SU-DHL-6 (cell line): ENCODE results near the gene TBK1.

Source experiments
- CTCF ChIP-seq: fragments of 200-600 bp; sonication (generic); IDR thresholded peaks from one replicate; pipeline ENCODE4 v1.5.1; 2017; ENCODE audit warnings: antibody characterized with exemption, mild to moderate bottlenecking, low read length, moderate library complexity; ENCODE audit not compliant: insufficient read depth, poor library complexity, severe bottlenecking
- EZH2phosphoT487 ChIP-seq: fragments of 200-600 bp; sonication (generic), shearing (Covaris generic); conservative IDR thresholded peaks from 2 replicates; pipeline ENCODE4 v1.6.1; 2018; ENCODE audit warnings: mild to moderate bottlenecking, antibody characterized with exemption, low read length, moderate library complexity, mixed read lengths

- TF ChIP-seq CTCF (no peak), EZH2phosphoT487 (no peak)
Measured at GRCh38 chr12:64500394-64500793, 48.5 kb downstream of the TBK1 start.
